ENCODE data around the gene ATAD3B. TPM values are rescaled to one million over a fixed set of nuclear protein-coding genes. Genes with fewer than 3 reads are reported as not detected.

Gene ATAD3B
- total and polyA plus RNA-seq, 2 of the 4 experiments (the other 2 are of a cell fraction) = 13.8 to 29.0 TPM

- ATAC-seq (ENCODE audit: low read depth) = no peak
- H2BK120ac ChIP-seq (ENCODE audit: low read depth, low read length) = no peak overlapping the region
- H3K23ac ChIP-seq (ENCODE audit: low read depth, low read length) = no peak overlapping the region
- no peak overlapping the region for H2BK20ac ChIP-seq (ENCODE audit: low read depth, low read length)
- 68% methylated on average over 10 of the region's 33 CpGs; no CpG with 5 or more reads in 1 of the 2 experiments for WGBS, 2 experiments (ENCODE audit: extremely low coverage in 2 of 2, insufficient read length in 1 of 2)
- H3K27me3 ChIP-seq (ENCODE audit: control insufficient read depth, insufficient read depth, low read length) = no peaks in the 10 kb centered on the region
- in situ Hi-C loops (cut with MboI; ENCODE audit: low sequenced_read_pairs) (no loop called here), dilution Hi-C loops (cut with HindIII; ENCODE audit: low sequenced_read_pairs, unreplicated experiment) (no loop called here), intact Hi-C loops (cut with micrococcal nuclease) (no loop called here)
- H3K9ac ChIP-seq (ENCODE audit: low read depth, low read length) = no peak overlapping the region
- H3K9me1 ChIP-seq (ENCODE audit: insufficient read depth, low read length) = no peaks in the 10 kb centered on the region
- no peak overlapping the region for H3K14ac ChIP-seq (replicated peaks; ENCODE audit: low read depth, low read length)
- no peaks in the 10 kb centered on the region for H4K20me1 ChIP-seq (ENCODE audit: insufficient read depth, low read length)
- no peaks in the 10 kb centered on the region for H3K9me3 ChIP-seq (ENCODE audit: control insufficient read depth, insufficient read depth, low read length)
- H3K4ac ChIP-seq (ENCODE audit: low read depth, low read length) = no peak overlapping the region
- no peak overlapping the region for H2AK5ac ChIP-seq (ENCODE audit: low read depth, low read length)
- no TSS peak for BruUV-seq (replicated peaks)
- H3K4me1 ChIP-seq (ENCODE audit: control insufficient read depth, insufficient read depth, low read length) = peaks cover 12% of the 10 kb centered on the region
- no peak for DNase-seq
- TF ChIP-seq NFE2L2 (IDR thresholded peaks at IDR 0.05; ENCODE audit: low read depth, low read length) = no peak
- TF ChIP-seq CTCF (conservative IDR thresholded peaks at IDR 0.05; ENCODE audit: low read depth, low read length) = no peak
- no peak for TF ChIP-seq FOS (IDR thresholded peaks at IDR 0.05; ENCODE audit: low read depth, low read length)
- TF ChIP-seq RAD21 (IDR thresholded peaks at IDR 0.05; ENCODE audit: low read length) = no peak
- no peak for TF ChIP-seq MAFK (IDR thresholded peaks at IDR 0.05; ENCODE audit: low read depth, low read length)
- TF ChIP-seq CHD1 (IDR thresholded peaks at IDR 0.05; ENCODE audit: low read depth, low read length) = no peak
- no peak for TF ChIP-seq MAZ (IDR thresholded peaks at IDR 0.05; ENCODE audit: borderline replicate concordance, low read depth, low read length)
- TF ChIP-seq USF2 (IDR thresholded peaks at IDR 0.05; ENCODE audit: low read depth, low read length) = no peak
- TF ChIP-seq POLR2A (IDR thresholded peaks at IDR 0.05; ENCODE audit: low read depth, low read length) = no peak
- TF ChIP-seq RFX5 (IDR thresholded peaks at IDR 0.05; ENCODE audit: low read depth, low read length) = no peak
- TF ChIP-seq ELK1 (IDR thresholded peaks at IDR 0.05; ENCODE audit: borderline replicate concordance, low read depth, low read length) = no peak
- TF ChIP-seq BHLHE40 (IDR thresholded peaks at IDR 0.05; ENCODE audit: low read depth, low read length) = no peak
- TF ChIP-seq MXI1 (IDR thresholded peaks at IDR 0.05; ENCODE audit: borderline replicate concordance, low read depth, low read length) = no peak
- no peak for TF ChIP-seq SMC3 (IDR thresholded peaks at IDR 0.05; ENCODE audit: low read depth, low read length)
- TF ChIP-seq RCOR1 (IDR thresholded peaks at IDR 0.05; ENCODE audit: insufficient replicate concordance, low read length) = no peak
- TF ChIP-seq CEBPB (IDR thresholded peaks at IDR 0.05; ENCODE audit: low read depth, low read length) = no peak
- no peak overlapping the region for H3K18ac ChIP-seq (ENCODE audit: low read depth, low read length)
- H3K79me1 ChIP-seq (ENCODE audit: low read depth in 1 of 2, low read length in 2 of 2) = no peaks in the 10 kb centered on the region
- H2BK5ac ChIP-seq (ENCODE audit: low read depth, low read length, poor library complexity, severe bottlenecking) = no peak overlapping the region
- no peak overlapping the region for H3K56ac ChIP-seq (ENCODE audit: extremely low read depth, insufficient read depth, low read length)
- no peak overlapping the region for H3K27ac ChIP-seq (ENCODE audit: insufficient read depth, low read length)
- no peak overlapping the region for H4K91ac ChIP-seq (ENCODE audit: insufficient read depth, low read depth, low read length)
- H2AFZ ChIP-seq (replicated peaks; ENCODE audit: low read length, poor library complexity) = no peak overlapping the region
- no peak overlapping the region for H2BK15ac ChIP-seq (ENCODE audit: low read depth, low read length)
- H3K4me3 ChIP-seq (ENCODE audit: insufficient read depth, low read depth, low read length) = no peak overlapping the region
- H3K36me3 ChIP-seq (ENCODE audit: control insufficient read depth, insufficient read depth, low read length) = no peaks in the 10 kb centered on the region
- peak overlapping the region; percentile 3 for H2AK9ac ChIP-seq (replicated peaks; ENCODE audit: low read depth, low read length, poor library complexity)
- H4K8ac ChIP-seq (ENCODE audit: low read depth in 2 of 2, low read length in 2 of 2) = no peak overlapping the region
- ChIA-PET CTCF (interaction anchor here (1.3 kb wide), 1 partner anchor 15 kb away, joined by 4 read pairs; no protein-coding TSS in a partner anchor), POLR2A (ENCODE audit: unreplicated experiment) (no interaction called here)
- no peak overlapping the region for H4K5ac ChIP-seq (ENCODE audit: low read depth, low read length)
- no peak overlapping the region for H3K4me2 ChIP-seq (ENCODE audit: low read depth, low read length)
Measured at GRCh38 chr1:1425753-1426495, 45.6 kb upstream of the ATAD3B start.
